Retina (tissue), 1 donor: ENCODE results near the gene BCL2L13.
"Not testable (repeated sequence)": the region's sequence is repeated elsewhere in the genome, so short reads cannot be mapped to it uniquely, and the experiment has no call there.

Experiments
- DNase-seq: peaks from one replicate; pipeline ENCODE4 v3.0.0-alpha.2; 2016

Gene BCL2L13

DNA sequence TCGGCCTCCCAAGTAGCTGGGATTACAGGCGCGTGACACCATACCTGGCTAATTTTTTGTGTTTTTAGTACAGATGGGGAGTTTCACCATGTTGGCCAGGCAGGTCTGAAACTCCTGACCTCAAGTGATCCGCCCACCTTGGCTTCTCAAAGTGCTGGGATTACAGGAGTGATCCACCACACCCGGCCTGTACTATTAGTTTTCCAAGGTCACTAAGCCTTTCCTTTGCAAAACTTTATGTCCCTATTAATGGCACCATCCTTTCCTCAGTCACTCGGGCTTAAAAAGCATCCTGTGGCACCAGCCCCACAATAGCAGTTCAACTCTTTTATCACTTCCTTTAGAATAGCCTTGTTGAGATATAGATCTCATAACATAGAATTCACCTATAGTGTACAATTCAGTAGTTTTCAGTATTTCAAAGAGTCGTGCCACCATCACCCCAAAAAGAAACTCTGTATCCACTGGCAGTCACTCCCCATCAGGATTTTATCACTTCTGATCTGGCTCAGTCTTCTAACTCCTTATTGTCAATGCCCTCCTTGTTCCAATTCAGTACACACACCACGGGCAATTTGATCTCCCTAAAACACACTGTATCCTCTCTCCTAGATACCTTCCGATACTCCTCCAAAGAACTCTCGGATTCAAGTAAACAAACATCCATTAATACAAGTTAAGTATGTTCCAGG, 921 bp upstream of the BCL2L13 start:
- no peak for DNase-seq

DNA sequence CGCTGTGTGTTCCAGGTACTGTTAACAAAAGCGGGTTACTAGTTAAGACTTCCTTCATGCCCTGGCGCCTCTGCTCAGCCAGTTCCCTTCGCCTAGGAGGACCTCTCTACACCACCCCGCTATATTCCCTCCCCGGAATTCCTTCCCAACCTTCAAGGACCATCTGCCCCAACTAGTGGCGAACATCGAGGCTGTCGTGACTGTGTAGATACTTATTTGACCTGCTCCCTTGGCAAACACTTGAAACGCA, 450 bp upstream of the BCL2L13 start:
- DNase-seq = no peak

DNA sequence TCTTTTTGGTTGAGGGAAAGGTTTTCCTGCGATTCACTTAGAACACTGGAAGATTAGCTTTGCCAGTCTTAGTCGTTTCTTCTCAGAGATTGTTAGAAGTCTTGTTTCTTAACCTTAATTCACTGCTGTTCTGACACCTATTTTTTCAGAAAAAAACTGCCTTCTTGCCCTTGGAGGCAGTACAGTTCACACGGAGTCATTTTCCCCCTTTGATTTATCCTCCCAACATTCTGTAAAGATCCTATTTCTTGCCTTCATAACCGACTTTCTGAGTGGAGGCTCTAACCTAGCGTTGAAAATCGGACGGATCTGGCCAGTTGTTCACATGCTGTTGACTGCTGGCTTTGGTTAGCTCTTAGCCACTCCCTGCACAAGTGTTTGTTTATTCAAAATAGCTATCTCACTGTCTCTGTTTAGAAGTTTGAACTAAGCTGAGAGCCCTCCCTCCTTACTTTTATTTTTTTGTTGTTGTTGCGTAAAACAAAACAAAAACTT, 737 bp downstream of the BCL2L13 start:
- no peak for DNase-seq

DNA sequence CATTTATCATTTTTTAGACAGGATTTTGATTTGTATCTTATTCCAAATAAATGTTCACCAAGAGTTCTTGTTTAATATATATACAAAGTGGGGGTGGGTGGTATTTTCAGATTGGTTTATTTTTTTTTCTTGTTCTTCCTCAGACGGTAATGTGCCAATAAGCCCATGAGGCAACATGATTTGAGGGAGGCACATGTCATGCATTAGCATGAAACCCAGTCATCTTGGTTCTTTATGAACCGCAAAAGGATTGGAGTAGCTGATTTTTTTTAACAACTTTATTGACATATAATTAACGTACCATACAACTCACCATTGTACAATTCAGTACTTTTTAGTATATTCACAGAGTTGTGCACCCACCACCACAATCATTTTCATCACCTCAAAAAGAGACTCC, 2.7 kb downstream of the BCL2L13 start:
- DNase-seq = no peak

DNA sequence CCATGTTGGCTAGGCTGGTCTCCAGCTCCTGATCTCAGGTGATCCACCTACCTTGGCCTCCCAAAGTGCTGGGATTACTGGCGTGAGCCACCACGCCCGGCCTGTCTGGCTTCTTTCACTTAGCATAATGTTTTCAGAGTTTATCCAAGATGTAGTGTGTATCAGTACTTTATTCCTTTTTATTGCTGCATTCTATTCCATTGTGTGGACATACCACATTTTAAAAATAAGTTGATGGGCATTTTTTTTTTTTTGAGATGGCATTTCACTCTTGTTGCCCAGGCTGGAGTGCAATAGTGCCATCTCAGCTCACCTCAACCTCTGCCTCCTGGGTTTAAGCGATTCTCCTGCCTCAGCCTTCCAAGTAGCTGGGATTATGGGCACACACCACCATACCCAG, 3.8 kb downstream of the BCL2L13 start:
- not testable (repeated sequence) for DNase-seq

DNA sequence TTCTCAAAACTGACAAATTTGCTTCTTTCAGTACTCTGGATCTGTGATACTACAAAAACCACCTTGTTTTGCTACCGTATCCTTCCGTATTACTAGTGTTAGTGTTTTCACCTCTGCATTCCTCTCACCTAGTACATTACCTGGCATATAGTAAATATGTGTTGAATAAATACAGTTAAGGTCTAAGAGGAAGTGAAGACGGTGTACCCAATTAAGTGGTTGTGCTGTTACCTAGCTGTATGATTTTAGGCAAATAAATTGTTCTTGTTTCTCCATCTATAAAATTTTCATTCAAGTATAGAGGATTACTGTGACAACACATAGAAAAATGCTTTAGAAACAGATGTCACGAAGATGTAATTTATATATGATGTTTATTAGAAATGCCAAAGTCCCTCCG, 8.9 kb downstream of the BCL2L13 start:
- no peak for DNase-seq

DNA sequence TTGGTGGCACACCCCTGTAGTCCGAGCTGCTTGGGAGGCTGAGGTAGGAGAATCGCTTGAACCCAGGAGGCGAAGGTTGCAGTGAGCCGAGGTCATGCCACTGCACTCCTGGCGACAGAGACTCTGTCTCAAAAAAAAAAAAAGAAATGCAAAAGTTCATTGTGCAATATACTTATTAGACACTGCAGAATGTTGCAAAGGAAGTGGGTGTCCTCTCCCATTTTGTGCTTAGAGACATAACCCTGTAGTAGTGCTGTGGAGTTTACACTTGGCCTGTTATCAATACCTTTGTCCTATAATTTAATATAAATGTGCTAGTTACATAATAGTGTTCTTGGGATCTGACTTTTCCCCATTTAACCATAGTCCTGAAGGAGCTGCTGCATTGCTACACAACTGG, 9.4 kb downstream of the BCL2L13 start:
- no peak for DNase-seq

DNA sequence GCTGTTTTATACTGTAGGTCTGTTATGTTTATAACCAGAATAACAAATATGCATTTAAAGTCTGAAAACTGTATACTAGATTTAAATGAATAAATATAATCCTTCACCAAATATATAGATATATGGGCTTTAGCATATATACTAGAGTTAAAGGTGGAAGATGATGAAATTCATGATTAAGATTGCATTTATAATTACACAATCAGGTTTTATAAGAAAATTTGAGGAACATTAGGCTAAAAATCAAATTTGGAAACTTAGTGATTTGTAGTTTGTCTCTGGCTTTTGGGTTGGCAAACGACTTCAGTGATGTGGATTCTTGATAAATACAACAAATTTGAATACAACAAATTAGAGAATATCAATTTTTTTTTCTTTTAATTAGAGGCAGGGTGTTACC, 10.0 kb downstream of the BCL2L13 start:
- DNase-seq = no peak

DNA sequence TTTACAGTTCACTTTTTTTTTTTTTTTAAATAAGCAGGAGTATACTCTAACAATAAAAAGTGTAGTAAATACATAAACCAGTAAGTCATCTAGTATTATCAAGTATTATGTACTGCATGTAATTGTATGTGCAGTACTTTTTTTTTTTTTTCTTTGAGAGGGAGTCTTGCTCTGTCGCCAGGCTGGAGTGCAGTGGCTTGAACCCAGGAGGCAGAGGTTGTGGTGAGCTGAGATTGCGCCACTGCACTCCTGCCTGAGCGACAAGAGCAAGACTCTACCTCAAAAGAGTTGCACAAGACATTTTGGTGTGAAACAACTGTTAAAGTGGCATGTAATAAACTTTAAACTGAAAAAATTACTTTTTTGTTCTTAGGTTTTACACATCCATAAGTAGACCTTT, 16.7 kb downstream of the BCL2L13 start:
- DNase-seq = no peak

DNA sequence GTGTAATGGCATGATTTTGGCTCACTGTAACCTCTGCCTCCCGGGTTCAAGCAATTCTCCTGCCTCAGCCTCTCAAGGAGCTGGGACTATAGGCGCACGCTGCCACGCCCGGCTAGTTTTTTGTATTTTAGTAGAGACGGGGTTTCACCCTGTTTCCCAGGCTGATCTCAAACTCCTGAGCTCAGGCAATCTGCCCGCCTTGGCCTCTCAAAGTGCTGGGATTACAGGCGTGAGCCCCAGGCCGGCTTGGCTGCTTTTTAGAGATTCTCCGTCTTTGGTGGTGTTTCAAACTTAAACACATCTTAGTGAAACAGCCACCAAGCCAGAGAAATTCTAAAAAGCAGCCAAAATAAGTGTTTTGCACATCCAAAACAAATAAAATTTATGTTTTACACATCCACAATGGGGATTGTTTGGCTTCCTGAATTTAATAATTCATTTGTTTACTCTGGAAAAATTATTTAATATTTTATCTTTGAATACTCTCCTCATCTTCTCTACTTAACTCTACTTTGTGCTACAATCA, 18.4 kb downstream of the BCL2L13 start:
- DNase-seq = no peak

DNA sequence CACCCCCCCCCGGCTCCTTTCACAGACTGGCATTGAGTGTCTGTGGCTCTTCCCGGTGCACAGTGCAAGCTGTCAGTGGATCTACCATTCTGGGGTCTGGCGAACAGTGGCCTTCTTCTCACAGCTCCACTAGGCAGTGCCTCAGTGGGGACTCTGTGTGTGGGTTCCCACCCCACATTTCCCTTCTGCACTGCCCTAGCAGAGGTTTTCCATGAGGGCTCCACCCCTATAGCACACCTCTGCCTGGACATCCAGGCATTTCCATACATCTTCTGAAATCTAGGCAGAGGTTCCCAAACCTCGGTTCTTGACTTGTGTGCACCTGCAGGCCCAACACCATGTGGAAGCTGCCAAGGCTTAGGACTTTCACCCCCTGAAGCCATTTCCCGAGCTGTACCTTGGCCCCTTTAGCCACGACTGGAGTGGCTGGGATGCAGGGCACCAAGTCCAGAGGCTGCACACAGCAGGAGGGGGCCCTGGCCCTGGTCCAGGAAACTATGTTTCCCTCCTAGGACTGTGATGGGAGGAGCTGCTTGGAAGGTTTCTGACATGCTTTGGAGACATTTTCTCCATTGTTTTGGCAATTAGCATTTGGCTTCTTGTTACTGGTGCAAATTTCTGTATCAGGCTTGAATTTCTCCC, 26.0 kb downstream of the BCL2L13 start:
- no peak for DNase-seq

DNA sequence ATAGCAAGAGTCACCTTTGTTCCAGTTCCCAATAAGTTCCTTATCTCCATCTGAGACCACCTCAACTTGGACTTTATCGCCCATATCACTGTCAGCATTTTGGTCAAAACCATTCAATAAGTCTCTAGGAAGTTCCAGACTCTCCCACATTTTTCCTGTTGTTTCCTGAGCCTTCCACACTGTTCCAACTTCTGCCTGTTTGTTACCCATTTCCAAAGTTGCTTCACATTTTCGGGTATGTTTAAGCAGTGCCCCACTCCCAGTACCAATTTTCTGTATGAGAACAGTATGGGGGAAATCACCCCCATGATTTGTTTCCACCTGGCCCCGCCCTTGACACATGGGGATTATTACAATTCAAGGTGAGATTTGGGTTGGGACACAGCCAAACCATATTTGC, 26.7 kb downstream of the BCL2L13 start:
- DNase-seq = no peak

DNA sequence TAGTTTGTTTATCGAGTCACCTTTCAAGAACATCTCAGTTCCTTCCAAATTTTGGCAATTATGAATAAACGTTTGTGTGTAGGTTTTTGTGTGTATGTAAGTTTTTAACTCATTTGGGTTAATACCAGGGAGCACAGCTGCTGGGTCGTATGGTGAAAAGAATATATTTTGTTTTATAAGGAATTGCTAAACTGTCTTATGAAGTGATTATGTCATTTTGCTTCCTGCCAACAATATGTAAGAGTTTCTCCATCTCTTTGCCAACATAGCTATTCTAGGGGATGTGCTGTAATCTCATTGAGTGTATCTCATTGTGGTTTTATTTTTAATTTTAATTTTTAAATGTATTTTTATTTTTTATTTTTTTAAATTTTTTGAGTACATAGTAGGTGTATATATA, 27.3 kb downstream of the BCL2L13 start:
- no peak for DNase-seq

DNA sequence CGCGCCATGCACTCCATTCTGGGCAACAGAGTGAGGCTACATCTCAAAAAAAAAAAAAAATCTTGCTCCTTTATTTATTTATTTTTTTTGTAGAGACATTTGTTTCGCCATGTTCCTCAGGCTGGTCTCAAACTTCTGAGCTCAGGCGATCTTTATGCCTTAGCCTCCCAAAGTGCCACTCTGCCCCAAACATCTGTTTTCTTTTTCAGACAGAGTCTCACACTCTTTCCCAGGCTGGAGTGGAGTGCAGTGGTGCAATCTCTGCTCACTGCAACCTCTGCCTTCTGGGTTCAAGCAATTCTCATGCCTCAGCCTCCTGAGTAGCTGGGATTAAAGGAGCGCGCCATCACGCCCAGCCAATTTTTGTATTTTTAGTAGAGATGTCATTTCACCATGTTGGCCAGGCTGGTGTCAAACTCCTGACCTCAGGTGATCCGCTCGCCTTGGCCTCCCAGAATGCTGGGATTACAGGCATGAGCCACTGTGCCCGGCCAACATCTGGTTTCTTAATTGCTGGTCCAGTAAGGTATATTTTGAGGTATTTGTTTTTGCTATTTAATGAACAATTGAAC, 33.0 kb downstream of the BCL2L13 start:
- peak; percentile 70 for DNase-seq

DNA sequence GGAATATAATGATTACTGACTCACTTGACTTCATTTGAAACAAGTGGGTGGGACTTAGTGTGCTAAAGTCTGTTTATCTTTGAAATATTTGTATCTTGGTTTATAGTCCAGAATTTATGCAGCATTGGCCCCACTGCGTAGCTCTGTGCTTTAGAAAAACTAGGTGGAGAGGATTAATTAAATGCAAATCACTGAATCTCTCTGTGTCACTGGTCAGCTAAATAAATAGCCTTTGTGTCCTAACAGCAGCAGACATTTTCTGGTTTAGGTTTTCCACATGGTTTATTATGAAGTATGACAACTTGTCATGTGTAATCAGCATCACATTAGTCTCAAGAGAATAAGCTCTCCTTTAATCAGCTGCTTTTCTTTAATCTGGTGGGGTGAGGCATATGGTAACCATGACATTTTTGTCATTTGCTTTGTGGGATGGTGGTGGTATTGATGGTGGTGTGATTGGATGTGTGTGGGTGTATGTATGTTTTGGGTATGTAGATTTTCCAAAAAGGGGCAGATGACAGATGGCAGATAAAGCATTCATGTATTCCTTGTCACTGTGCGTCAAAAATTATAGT, 33.9 kb downstream of the BCL2L13 start:
- DNase-seq = peak; percentile 89

DNA sequence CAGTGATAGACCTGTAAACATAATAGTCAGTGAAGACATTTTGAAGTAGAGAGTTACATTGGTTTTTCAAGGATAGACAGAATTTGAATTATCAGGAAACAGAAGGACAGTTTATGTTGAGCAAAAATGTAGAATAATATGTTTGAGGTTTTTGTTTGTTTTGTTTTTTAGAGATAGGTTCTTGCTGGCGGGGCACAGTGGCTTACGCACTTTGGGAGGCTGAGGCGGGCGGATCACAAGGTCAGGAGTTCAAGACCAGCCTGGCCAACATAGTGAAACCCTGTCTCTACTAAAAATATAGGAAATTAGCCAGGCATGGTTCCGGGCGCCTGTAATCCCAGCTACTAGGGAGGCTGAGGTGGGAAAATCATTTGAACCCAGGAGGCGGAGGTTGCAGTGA, 35.6 kb downstream of the BCL2L13 start:
- no peak for DNase-seq

DNA sequence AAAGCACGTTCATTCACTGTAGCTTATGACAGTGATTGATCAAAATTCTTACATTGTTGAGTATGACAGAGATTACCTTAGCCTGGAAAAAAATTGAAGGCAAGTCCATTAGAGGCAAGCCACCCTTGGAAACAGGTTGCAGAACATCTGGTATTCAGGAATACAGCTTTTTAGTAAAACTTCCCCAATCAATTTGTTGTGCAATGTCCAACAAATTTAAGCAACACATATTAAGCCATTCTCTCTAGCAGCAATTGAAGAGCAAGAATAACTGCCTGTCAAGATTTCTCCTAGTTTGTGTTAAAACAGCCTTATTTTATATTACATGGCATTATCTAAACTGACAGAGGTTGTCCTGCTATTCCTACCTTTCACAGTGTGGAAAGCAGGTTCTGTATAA, 37.0 kb downstream of the BCL2L13 start:
- DNase-seq = no peak

DNA sequence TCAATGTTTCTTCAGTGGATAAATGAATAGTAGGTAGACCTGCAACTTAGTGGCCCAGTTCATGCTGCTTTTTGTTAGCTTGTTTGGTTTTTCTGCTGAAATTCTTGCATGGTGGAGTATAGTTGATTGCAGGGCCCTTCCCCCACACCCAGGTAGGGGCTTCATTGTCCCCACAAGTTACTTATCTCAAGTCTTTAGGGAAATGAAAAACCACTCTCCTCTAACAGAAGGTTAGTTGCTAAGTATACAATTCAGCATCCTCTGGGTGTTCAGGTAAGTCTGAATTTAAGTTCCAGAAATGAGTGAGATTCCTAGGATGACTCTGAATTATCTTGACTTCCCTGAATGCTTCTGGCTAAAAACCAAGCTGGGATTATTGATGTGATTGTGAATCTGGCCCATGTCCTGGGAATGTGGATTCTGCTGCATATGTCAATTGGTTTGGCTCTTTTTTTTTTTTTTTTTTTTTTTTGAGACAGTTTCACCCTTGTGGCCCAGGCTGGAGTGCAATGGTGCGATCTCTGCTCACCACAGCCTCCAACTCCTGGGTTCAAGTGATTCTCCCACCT, 40.3 kb downstream of the BCL2L13 start:
- DNase-seq = no peak

DNA sequence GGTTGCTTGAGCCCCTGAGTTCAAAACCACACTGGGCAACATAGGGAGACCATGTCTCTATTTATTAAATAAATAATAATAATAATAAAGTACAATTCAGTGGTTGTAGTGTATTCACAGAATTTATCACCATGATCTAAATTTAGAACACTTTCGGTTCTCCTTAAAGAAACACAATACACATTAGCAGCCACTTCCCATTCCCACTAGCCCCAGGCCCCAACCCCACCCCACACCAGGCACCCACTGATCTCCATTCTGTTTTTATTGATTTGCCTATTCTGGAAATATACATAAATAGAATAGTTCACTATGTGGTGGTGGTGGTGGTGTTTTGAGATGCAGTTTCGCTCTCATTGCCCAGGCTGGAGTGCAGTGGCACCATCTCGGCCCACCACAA, 45.7 kb downstream of the BCL2L13 start:
- DNase-seq = no peak

DNA sequence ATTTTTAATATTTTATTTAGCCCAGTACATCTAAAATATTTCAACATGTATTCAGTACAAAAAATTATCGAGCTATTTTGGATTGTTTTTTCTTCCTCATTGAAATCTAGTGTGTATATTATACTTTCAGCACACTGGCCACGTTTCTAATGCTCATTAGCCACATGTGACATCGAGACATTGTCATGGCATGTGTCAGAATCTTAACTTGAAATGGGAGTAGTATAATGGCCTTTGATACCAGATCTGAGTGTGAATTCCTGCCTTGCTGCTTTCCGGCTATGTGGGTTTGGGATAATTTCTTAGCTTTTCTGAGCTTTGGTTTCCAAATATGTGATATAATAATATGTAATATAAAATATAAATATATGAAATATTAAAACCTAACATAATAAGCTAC, 54.3 kb downstream of the BCL2L13 start:
- DNase-seq = no peak

DNA sequence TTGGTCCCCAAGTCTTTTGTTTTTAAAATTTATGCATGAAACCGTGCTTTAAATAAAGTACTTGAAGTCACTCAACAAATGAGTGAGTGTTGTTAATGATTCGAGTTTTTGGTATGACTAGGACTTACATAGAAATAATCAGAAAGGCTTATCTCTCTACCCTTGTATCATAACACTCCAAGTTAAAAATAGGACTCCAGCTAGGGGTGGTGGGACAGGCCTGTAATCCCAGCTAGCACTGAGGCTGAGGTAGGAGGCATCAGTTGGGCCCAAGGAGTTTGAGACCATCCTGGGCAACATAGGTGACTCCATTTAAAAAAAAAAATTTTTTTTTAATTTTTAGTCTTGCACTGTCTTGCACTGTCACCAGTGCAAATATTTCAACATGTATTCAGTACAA, 55.6 kb downstream of the BCL2L13 start:
- no peak for DNase-seq

DNA sequence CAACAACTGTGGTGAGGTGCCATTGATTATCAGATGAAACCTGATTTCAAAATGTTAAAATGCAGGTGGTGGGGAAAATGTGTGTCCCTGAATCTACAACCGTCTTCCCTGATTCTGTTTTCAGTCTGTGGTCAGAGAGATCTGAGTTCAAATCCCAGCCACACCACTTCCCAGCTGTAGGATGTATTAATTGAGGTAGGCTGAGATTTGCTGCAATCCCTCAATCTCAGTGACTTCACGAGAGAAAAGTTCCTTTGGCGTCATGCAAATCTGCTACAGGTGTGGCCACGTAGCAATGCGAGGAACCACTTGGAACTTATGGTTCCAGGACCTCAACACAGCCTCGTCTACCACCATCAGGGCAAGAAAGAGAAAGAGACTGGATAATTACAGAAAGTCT, 56.2 kb downstream of the BCL2L13 start:
- DNase-seq = no peak

DNA sequence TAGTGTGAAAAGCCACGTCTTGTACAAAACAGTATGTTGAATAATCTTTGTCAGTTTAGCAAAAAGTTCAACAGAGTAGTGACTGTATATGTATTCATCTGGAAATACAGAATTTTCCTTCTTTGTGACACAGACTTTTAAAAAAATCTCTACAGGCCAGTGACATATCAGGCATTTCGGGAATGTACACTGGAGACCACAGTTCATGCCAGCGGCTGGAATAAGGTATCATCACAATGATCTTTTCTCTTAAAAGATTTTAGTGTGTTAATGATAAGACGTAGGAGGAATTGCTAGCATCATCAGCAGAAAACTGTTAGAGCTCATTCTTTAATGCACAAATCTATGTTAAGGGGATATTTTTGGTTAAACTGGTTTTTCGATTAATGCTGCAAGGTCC, 57.4 kb downstream of the BCL2L13 start:
- no peak for DNase-seq

DNA sequence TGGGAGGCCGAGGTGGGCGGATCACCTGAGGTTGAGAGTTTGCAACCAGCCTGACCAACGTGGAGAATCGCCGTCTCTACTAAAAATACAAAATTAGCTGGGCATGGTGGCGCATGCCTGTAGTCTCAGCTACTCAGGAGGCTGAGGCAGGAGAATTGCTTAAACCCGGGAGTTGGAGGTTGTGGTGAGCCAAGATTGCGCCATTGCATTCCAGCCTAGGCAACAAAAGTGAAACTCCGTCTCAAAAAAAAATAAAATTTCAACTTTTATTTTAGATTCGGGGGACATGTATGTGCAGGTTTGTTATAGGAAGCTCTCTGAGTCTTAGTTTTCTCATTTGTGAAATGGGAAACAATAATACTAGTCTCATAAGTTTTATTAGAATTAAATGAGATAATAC, 58.6 kb downstream of the BCL2L13 start:
- DNase-seq = not testable (repeated sequence)
